HG03354 (cell line): ENCODE data around the gene CLEC4C.
"Not testable (repeated sequence)": the region's sequence is repeated elsewhere in the genome, so short reads cannot be mapped to it uniquely, and the experiment has no call there.

ENCODE experiments used
- ATAC-seq: cut with Tn5 transposase; IDR thresholded peaks from one replicate; pipeline ENCODE4 v1.9.1; 2021; ENCODE audit warnings: mild to moderate bottlenecking; ENCODE audit not compliant: unreplicated experiment, poor library complexity, severe bottlenecking

Gene CLEC4C

DNA sequence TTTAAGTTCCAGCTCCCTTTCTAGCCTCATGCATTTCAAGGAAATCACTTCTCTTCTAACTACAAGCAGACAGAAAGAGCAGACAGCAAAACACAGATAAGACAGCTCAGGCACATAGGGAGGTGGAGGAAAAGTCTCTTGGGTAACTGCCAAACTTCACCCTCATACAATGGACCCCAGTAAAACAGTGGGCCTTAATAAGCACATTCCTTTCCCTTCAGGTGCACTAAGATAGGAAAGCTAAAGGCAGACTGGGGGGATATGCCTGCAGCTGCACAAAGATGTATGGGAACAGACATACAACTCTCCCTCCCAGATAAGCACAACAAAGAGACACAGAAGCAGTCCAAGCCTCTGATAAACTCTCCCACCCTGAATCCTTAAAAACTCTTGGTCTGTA lies 16.2 kb downstream of the CLEC4C start:
- ATAC-seq: not testable (repeated sequence)

DNA sequence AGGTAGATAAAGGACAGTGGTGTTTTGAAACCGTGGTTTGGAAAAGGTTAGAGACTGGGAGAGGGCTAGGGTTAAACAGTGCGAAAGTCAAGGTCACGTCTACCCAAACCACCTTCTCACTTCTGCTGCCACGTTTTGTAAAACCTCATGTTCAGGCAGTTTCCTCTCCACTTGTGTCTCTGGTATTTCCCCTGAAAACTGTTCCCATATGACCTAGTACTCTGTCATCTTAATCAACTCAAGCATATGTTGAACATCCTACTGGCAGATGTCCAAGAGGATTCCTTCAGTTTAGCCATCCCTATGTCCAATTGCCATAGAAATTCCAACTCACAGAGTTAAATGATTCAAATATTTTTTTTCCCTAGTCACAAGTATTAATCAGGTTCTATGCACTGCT lies 17.4 kb downstream of the CLEC4C start:
- no peak for ATAC-seq

DNA sequence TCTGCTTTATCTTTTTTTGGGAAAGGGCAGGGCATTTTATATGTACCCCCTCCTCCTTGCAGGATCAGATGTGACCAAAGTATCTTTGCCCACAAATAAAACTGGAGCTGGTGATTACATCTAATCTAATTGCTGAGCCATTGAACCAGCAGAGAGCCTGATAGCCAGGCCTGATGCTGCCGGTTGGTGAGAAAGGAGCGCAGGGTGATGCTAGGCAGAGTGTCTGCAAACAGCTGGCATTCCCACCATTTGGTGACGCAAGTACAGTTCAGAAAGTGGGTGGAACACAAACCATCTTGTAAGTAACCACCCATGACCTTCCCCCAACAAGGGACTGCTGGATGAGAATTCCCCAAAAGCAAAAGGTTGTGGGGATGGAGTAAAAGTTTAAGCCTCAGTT lies 23.2 kb downstream of the CLEC4C start:
- no peak for ATAC-seq

DNA sequence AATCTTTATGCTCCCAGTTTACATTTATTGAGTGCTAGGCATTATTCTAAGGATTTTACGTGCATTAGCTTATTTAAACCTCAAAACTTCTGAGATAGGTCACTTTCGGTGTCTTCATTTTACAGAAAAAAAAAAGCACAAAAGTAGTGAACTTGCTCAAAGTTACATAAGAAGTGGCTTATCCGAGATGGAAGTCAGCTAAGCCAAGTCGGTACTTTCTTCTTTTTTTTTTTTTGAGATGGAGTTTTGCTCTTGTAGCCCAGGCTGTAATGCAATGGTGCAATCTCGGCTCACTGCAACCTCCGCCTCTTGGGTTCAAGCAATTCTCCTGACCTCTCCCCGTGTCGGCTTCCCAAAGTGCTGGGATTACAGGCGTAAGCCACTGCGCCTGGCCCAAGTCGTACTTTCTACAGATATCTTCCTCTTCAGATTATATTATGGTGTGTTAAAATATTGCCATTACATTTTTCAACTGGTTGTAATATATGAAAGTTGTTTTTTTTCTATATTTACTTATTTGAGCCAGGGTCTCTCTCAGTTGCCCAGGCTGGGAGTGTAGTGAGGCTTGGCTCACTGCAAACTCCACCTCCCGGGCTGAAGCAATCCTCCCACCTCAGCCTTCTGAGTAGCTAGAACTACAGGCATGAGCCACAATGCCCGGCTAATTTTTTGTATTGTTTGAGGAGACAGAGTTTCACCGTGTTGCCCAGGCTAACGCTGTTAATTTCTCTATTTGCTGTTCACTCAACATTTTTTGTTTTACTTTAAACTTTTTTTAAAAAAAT lies 27.0 kb downstream of the CLEC4C start:
- ATAC-seq: no peak

DNA sequence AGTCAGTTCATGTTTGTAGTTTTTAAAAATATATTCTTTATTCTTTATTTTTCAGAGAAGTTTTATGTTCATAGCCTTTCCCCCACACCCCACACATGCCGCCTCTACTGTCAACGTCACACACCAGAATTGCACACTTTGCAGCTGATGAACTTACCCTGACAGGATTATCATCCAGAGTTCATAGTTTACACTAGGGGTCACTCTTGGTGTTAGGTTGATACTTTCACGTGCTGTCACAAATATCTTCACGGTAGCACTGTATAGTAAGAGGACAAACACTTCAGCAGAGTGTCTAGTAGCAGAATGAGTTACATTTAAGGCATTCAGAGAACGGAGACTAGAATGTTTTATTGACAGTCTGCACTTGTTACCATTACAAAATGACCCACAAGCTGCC lies 30.8 kb downstream of the CLEC4C start:
- ATAC-seq: no peak

DNA sequence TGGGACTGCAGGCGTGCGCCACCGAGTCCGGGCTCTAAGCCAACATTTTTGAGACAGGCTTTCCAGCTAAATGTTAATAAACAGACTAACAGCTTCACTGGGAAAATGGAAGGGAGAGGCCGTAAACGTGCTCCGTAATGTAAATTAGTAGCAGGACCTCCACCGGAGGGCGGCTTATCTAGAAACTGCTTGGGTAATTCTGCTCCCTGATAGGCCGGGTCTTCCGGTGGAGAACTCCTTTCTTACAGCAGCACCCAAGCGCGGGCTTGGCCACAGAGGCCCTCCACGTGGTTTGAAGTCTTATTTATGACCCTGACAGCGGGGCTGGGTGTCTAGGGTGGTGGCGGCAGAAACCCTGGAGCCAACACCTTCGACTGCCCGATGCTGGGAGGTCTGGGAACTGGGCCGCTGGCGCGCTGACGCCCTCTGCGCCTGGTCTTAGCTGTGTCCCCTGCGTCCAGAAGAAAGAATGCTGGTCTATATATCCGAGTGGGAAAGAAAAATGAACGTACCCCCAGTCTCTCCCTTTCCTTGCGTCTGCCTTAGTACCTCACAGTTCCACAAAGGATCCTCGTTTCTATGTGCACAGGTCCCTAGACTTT lies 34.2 kb downstream of the CLEC4C start:
- no peak for ATAC-seq

DNA sequence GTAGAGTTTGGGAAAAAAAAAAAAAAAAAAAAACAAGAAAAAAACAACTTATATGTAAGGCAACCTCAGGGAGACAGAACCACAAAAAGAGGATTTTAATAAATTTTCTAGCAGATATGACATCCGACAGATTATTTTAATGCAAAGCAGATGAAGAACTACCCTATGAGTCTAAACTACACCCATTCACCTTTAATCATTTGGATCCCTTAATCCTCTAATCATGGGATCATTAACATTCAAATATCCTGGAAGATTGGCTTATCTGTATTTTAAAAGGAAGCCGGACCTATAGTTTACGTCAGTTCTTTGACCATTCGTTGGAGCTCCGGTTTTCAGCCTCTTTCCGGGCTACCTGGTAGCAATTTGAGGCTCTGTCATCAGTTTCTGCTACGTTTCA lies 36.0 kb downstream of the CLEC4C start, which contains the start of gene DPPA3:
TSS of gene DPPA3 (plus strand) at position 301 of the 400 bp plus-strand sequence. CDS start 138 bp downstream, outside the sequence.
- no peak for ATAC-seq

DNA sequence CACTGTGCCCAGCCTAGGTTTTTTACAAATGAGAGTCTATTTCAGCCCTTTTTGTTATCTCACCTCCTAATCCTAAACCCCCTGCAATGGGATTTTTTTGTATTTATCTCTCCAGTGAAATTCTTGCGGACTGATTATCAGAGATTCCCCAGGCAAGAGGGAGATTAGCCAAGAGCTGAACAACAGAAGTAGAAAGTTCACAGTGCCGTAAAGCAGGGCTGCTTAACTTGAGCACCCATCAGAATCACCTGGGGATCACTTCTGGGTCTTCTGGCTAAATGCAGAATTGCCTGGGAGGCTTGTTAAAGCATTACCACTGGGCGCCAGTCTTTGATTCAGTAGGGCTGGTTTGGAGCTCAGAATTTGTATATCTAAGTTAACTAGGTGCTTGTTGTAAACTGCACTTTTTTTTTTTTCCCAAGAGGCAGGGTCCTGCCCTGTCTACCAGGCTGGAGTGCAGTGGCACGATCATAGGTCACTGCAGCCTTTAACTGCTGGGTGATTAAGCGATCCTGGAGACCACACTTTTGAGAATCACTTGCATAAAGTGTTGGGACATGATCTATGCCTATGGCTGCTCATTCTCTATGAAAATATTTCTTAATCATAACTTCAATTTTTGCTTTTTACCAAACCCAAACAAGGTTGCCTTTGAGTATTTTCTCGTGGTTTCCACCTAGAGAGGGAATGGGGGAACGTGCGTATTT lies 37.1 kb downstream of the CLEC4C start:
- no peak for ATAC-seq

DNA sequence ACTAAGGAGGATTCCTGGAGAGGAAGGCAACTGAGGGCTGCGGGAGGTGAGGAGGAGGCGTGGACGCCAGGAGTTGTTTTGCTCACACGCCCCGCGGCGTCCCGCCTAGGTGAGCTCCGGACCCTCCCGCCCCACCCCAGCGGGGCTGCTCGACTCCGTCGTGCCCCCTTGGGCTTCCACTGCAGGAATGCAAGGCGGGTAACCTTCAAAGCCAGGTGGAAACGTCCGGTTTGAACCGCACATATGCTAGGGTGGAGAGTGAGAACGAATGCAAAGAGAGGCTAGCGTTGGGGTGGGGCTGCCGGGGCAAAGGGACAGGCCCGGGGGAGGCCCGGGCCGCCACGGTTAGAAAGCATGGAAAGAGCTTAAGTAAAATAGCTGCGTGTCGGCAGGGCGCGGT lies 41.3 kb downstream of the CLEC4C start:
- ATAC-seq: no peak

DNA sequence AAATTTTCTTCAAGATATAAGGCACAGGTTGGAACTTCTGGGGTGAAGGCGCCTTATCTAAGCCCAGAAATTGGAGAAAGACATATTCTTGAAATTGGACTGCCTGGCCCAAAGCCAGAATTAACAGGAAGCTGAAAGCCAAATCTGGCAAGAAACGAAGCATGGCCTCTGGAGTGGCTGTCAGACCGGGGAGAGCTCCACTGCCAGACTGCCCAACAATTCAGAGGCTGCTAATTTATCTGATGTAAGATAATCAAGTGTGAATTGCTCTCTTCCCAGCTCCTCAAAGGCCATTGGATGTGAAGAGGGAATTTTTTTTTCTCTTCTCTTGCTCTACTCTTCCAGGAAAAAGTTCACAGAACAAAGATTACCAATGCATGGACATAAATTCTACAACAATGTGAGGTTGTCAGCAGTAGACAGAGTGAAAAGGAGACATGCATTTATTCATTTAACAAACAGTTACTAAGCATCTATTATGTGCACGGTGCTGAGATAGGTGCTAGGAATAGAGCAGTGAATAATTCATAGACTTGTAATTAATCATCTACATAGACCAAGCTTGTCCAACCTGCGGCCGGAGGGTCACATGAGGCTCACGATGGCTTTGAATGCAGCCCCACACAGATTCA lies 51.5 kb downstream of the CLEC4C start, which contains the start of gene GDF3:
TSS of gene GDF3 (minus strand) at position 210 of the 632 bp plus-strand sequence. CDS start at position 163, 47 bp downstream.
- no peak for ATAC-seq

DNA sequence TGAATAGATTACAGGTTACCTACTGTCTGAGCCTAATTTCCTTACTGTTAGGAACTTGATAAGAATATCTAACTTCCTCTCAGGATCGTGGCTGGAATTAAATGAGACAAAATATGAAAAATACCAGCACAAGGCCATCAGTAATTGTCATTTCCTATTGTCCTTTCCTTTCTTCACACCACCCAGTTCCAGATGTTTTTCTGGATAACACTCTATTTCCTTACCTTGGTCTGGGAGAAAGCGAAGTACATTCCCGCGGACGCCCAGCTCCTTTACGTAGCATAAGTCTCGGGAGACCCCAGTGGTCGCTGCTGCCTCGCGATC lies 52.0 kb downstream of the CLEC4C start:
- no peak for ATAC-seq

DNA sequence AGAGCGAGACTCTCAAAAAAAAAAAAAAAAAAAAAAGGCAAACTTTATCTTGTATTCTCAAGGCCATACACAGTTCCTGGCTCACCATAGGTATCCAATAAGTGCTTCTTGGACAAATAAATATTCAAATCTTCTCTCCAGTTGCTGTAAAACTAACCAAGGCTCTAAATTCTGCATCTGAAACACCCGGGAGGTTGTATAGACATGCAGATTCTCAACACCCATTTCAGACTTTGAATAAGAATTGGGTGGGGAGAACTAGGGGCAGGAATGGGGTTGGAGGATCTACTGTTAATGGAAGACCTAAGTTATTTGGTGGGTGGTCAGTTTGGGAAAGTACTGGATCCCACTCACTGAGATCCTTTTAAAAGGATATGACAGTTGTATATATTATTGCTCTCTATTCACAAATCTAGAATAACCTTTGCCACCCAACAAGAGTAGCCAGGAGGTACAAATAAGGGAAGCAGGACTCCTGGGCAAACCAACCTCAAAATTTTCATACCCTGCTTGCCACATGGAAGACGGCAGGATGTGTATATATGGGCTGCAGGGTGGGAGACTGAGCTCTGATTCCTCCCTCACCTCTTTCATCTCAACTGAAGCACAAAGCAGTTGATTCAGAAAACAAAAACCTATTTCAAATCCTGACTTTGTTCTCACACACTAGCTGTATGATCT lies 52.5 kb downstream of the CLEC4C start:
- no peak for ATAC-seq

DNA sequence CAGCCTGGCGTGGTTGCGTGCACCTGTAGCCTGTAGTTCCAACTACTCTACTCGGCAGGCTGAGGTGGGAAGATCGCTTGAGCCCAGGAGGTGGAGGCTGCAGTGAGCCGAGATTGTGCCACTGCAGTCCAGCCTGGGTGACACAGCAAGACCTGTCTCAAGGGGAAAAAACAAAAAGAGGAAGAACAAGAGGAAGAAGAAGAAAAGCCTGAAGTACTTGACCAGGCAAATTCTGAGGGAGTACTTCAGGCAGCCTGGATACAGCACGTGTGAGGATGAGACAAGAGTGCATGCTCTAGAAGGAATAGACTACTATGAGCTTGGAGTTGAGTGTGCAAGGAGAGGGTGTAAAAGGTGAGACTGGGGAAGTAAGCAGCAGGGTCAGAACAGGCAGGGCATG lies 53.4 kb downstream of the CLEC4C start:
- ATAC-seq: no peak

DNA sequence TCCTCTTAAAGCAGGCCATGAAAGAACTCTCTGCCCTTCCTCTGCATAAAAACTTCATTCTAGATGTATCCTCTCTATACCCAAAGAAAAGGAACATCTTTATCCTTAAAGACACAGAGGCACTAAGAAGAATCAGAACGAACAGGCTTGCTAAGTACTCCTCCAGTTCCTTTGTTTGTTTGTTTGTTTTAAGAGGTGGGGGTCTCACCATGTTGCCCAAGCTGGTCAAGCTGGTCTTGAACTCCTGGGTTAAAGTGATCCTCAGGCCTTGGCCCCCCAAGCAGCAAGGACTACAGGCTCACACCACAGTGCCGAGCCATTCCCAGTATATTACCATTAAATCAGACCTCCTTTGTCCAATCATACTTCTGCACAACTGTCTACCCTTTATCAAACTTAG lies 65.6 kb downstream of the CLEC4C start:
- ATAC-seq: no peak
